VCaP (cell line): ENCODE measurements around the gene SKI.

ENCODE experiments used
- H3K27ac ChIP-seq: fragments of 450-650 bp; 2 replicates; pipeline ENCODE4 v1.5.1; 2017
- CTCF ChIP-seq: fragments of 450-650 bp; conservative IDR thresholded peaks from 2 replicates; pipeline ENCODE4 v1.5.1; 2017; ENCODE audit warnings: mild to moderate bottlenecking, moderate library complexity

SKI gene

GRCh38 chr1:2296614-2297013 is 68.5 kb downstream of the SKI start:
- H3K27ac ChIP-seq, result no peak overlapping the region
- TF ChIP-seq CTCF, result no peak

- TF ChIP-seq CTCF, result no peak
- no peak overlapping the region for H3K27ac ChIP-seq
These were observed 69.3 kb downstream of the SKI start for GRCh38 chr1:2297246-2298011.

GRCh38 chr1:2298685-2299084 is 70.6 kb downstream of the SKI start:
- no peak overlapping the region for H3K27ac ChIP-seq
- TF ChIP-seq CTCF, result no peak

GRCh38 chr1:2299131-2299627 is 71.1 kb downstream of the SKI start:
- no peak for TF ChIP-seq CTCF
- H3K27ac ChIP-seq, result no peak overlapping the region

- TF ChIP-seq CTCF, result no peak
- H3K27ac ChIP-seq, result no peak overlapping the region
These were observed 72.1 kb downstream of the SKI start for GRCh38 chr1:2300004-2300771.

- no peak for TF ChIP-seq CTCF
- no peak overlapping the region for H3K27ac ChIP-seq
These were observed 72.9 kb downstream of the SKI start for GRCh38 chr1:2300851-2301606.

- no peak overlapping the region for H3K27ac ChIP-seq
- no peak for TF ChIP-seq CTCF
These were observed 73.6 kb downstream of the SKI start for GRCh38 chr1:2301607-2302291.
